GM21360 (cell line): ENCODE measurements around the gene PGBD5.

Experiments
- ATAC-seq: cut with Tn5 transposase; IDR thresholded peaks from one replicate; pipeline ENCODE4 v1.9.1; 2021; ENCODE audit warnings: mild to moderate bottlenecking, moderate library complexity; ENCODE audit not compliant: unreplicated experiment

The PGBD5 gene

GRCh38 chr1:230398856-230399255 is 27.3 kb downstream of the PGBD5 start:
- no peak for ATAC-seq

GRCh38 chr1:230396966-230397365 is 29.2 kb downstream of the PGBD5 start:
- ATAC-seq, result no peak

- no peak for ATAC-seq
These were observed 30.2 kb downstream of the PGBD5 start for GRCh38 chr1:230395932-230396331.

DNA sequence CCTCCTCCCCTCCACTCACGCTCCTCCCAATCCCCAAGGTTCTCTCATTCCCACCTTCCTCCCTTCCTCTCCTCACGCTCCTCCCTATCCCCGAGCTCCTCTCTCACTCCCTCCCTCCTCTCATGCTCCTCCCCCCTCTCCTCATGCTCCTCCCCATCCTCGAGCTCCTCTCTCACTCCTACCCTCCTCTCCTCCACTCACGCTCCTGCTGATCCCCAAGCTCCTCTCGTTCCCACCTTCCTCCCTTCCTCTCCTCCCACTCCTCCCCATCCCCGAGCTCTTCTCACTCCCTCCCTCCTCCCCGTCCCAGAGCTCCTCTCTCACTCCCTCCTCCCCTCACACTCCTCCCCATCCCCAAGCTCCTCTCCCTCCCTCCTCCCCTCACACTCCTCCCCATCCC is 31.4 kb downstream of the PGBD5 start:
- ATAC-seq, result no peak

DNA sequence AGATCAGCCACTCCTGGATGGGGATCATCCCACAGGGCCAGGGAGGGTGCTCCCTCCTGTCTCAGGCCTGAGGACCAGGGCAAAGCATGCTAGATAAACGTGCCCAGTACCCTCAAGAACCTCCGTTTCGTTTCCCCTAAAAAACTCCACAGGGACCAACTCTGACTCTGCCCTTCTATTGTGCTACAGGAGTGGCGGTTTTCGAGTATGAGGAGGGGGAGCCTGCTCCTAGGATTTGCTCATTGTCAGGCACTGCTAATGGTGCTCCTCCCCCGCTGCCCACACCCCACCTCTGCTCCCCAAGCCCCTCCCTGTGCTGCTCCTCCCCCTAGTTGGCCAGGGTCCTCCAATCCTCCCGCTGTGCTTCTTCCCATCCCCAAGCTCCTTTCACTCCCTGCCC is 32.0 kb downstream of the PGBD5 start:
- no peak for ATAC-seq

- ATAC-seq, result no peak
These were observed 32.4 kb downstream of the PGBD5 start for GRCh38 chr1:230393722-230394121.

DNA sequence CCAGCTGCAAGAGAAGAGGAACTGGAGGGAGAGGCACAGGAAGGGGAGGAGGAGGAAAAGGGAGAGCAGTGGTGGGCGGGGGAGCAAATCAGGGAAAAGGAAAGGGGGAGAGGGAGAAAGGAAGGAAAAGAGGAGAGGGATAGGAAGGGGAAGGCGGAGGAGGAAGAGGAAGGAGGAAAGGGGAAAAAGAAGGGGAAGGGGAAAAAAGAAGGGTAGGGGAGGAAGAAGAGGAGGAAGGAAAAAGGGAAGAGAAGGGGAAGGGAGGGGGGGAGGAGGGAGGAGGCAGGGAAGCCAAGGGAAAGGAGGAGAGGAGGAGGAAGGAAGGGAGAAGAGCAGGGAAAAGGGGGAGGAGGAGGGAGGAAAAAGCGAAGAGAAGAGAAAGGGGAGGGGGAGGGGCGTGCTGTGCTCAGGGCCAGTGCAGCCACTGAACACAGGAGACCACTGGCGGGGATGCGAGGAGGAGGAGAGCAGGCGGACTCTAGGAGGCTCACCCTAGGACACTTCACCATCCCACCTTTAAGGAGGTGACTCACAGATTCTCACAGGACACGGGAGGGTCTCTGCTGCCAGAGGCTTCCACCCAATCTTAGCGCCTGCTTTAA is 33.1 kb downstream of the PGBD5 start:
- ATAC-seq, result no peak

GRCh38 chr1:230392536-230392909 is 33.6 kb downstream of the PGBD5 start:
- ATAC-seq, result no peak

GRCh38 chr1:230391776-230392535 is 34.2 kb downstream of the PGBD5 start:
- ATAC-seq, result no peak

- no peak for ATAC-seq
These were observed 35.8 kb downstream of the PGBD5 start for GRCh38 chr1:230390371-230390770.

- no peak for ATAC-seq
These were observed 38.3 kb downstream of the PGBD5 start for GRCh38 chr1:230387876-230388275.

DNA sequence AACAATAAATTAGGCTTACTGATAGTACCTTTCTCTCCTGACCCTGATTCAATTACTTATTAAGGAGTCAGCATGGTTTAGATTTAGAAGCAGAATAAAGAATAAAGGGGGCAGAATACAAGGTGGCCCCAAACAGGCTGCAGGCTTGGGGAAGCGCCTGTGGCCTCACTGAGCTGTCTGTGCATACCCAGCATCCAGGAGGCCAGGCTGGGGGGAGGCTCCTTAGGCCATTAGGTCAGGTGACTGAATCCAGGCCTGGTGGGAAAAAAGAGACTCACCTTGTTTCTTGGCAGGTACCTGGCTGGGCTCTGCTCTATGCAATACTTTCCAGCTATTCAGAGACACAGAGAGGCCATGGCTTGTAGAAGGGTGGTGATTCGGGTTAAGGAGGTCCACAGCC is 38.8 kb downstream of the PGBD5 start:
- no peak for ATAC-seq

DNA sequence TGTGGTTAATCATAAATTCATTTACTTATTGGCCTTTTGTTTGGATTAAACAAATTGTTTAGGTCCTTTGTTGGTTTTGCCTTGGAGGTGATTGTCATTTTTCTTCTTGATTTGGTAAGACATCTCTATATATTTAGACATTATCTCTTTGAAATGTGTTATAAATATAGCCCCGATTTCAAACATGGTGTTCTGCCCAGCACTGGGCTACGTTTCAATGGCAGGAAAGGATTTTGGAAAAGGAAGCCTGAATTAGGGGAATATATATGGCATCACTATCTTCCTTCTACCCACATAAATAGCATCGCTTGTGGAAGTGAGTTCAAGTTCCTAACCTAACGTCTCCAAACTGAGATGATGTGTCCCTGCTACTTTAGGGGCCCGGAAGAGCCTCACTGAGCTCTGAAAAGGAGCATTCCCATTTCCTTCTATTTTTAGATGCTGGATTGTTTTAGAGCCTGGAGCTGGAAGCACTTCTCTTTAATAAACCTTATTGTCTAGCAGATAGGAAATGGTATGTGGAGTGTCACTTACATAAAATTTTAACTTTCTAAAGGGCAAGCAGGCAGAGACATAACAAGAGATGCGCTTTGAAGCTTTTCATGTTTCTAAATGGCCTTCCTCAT is 39.4 kb downstream of the PGBD5 start:
- ATAC-seq, result no peak

DNA sequence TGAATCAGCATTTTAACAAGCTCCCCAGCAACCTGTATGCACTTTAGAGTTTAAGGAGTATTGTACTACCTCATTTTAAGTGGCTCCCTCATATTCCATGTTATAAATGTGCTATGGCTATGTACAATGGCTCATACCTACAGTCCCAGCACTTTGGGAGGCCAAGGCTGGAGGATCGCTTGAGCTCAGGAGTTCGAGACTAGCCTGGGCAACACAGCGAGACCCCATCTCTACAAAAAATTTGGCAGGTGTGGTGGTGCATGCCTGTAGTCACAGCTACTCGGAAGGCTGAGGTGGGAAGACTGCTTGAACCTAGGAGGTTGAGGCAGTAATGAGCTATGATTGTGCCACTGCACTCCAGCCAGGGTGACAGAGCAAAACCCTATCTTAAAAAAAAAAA is 40.2 kb downstream of the PGBD5 start:
- no peak for ATAC-seq

GRCh38 chr1:230385158-230385450 is 41.0 kb downstream of the PGBD5 start:
- ATAC-seq, result no peak

GRCh38 chr1:230384380-230385157 is 41.6 kb downstream of the PGBD5 start:
- no peak for ATAC-seq

DNA sequence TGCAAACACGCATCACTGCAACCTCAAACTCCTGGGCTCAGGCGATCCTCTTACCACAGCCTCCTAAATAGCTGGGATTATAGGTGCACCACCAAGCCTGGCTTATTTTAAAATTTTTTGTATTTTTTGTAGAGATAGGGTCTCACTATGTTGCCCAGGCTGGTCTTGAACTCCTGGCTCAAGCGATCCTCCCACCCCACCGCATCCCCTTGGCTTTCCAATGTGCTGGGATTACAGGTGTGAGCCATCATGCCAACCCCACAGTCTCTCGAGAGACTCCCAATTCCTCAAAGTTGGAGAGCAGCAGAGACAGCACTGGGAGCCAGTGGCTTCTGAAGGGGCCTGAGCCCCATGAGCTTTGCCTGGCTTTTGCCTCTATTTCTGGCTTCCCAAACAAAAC is 42.7 kb downstream of the PGBD5 start:
- no peak for ATAC-seq

DNA sequence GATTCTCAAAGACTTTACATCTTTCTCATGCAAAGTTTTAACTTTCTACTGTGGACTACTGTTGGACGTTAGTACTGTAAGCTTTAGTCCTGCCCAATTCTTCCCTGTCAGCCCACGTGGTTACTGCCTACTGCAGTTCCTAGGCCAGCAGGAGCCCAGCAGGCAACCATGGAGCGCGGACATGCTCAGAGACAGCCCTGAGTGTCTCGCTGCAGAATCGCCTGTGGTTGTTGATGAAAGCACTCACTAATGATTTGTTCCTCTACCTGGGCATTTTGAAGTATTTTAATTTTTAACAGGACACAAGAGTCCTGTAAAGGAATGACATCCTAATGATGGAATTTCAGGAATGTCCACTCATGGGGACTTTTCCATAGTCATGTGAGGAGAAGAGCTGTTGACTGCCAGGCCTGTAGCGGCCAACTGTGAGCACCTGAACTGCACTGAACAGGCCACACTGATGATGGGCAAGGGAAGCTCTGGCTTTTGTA is 44.1 kb downstream of the PGBD5 start:
- ATAC-seq, result no peak

DNA sequence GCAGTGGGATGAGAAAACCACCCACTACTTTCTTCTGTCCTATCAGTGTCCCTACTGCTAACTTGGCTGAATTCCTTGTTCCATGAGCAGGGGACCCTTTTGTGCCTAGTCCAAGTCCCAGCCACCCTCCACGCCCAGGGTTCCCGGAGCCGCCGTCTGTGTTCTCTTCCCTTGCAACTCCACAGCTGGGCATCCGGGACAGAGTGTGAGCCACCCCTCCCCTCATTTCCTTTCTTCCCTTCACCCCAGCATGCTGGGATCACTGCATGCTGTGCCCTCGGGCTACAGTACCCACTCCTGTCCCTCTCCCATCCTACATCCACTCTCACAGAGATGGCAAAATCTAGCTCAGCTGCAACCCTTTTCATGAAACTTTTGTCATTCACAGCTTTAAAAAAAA is 44.5 kb downstream of the PGBD5 start:
- ATAC-seq, result no peak

- no peak for ATAC-seq
These were observed 45.1 kb downstream of the PGBD5 start for GRCh38 chr1:230381049-230381467.

- no peak for ATAC-seq
These were observed 46.2 kb downstream of the PGBD5 start for GRCh38 chr1:230379928-230380327.

DNA sequence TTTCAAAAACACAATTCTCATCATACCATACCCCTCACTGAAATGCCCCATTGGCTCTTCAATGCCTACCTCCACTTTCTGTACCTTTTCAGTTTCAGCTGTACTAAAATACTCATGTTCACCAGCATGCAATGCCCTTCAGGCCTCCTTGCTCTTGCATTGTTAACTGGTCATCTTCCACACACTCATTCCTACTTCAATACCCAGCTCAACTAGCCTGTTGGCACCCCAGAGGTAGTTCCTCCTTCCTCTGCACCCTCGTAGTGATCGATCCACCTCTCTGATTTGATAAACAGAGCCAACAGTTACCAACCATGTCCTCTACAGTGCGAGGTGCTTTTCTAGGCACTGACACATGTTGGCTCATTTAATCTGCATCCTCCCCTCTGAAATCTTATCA is 46.7 kb downstream of the PGBD5 start:
- no peak for ATAC-seq
